ENCODE measurements around the gene LGALS1.

GRCh38 chr22:37675930-37676735 is 697 bp downstream of the LGALS1 start:
- TF ChIP-seq CTCF (IDR thresholded peaks at IDR 0.05; ENCODE audit: poor library complexity) = no peak
- TF ChIP-seq EZH2 (IDR thresholded peaks at IDR 0.05; ENCODE audit: borderline replicate concordance) = no peak
- no peak for TF ChIP-seq EZH2phosphoT487 (IDR thresholded peaks at IDR 0.05; ENCODE audit: low read depth, severe bottlenecking, unreplicated experiment)

All from hepatocyte (in vitro differentiated cells).